Measurements from ENCODE around the gene KHDRBS2. TPM values are rescaled to one million over a fixed set of nuclear protein-coding genes. Genes with fewer than 3 reads are reported as not detected.

KHDRBS2 gene
- total RNA-seq, 1 donor from 2014 or later, result 0.17 TPM

DNA sequence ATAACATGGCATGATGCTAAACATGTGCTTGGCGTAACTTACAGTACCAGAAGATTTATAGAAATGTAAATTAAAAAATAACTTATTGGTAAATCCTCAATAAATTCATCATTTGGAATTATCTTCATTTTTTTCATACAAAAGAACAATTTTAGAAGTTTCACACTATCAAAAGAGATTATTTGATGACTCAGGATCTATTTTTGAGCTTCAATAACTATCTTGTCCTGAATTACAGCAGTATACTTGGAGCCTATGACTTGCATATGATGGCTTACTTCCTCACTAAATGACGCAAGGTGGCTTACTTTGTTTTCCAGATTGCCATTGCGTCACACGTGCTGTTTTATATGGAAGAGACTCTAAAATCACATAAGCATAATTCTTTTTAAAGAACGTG is 49.2 kb downstream of the KHDRBS2 start:
- no peak for DNase-seq (ENCODE audit: low read depth)
- TF ChIP-seq, protein P1, sequence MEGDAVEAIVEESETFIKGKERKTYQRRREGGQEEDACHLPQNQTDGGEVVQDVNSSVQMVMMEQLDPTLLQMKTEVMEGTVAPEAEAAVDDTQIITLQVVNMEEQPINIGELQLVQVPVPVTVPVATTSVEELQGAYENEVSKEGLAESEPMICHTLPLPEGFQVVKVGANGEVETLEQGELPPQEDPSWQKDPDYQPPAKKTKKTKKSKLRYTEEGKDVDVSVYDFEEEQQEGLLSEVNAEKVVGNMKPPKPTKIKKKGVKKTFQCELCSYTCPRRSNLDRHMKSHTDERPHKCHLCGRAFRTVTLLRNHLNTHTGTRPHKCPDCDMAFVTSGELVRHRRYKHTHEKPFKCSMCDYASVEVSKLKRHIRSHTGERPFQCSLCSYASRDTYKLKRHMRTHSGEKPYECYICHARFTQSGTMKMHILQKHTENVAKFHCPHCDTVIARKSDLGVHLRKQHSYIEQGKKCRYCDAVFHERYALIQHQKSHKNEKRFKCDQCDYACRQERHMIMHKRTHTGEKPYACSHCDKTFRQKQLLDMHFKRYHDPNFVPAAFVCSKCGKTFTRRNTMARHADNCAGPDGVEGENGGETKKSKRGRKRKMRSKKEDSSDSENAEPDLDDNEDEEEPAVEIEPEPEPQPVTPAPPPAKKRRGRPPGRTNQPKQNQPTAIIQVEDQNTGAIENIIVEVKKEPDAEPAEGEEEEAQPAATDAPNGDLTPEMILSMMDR (IDR thresholded peaks at IDR 0.05; ENCODE audit: insufficient read depth, low read length, poor library complexity, severe bottlenecking), result no peak
- H3K36me3 ChIP-seq (ENCODE audit: control insufficient read depth, insufficient read depth, low read length), result no peaks in the 10 kb centered on the region
- no peak overlapping the region for H3K4me3 ChIP-seq (ENCODE audit: low read depth, low read length)
- no peaks in the 10 kb centered on the region for H3K27me3 ChIP-seq (ENCODE audit: control insufficient read depth, insufficient read depth, low read length)

DNA sequence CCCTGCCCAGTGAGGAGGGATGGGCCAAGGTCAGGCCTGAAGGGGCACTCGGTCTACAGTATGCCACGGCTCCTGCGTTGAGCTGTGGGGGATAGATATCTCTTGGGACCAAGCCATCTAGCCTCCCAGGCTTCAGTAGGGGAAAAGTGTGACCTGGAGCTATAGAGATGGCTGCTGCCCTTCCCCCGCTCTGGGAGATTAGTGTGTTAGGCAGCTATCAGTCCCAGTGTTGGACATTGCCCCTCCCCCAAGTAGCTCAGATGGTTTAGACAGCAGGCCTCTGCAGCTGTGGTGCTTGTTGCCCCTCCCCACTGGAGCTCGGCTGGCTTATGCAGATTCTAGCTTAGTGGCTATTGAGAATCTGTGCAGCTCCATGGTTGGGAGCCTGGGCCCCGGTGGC is 56.8 kb downstream of the KHDRBS2 start:
- Histone ChIP-seq H3K4me3 (ENCODE audit: low read depth, low read length) (no peak overlapping the region), H3K27me3 (ENCODE audit: control insufficient read depth, insufficient read depth, low read length) (no peaks in the 10 kb centered on the region), H3K36me3 (ENCODE audit: control insufficient read depth, insufficient read depth, low read length) (no peaks in the 10 kb centered on the region)
- DNase-seq (ENCODE audit: low read depth), result no peak
- TF ChIP-seq, protein P1 (IDR thresholded peaks at IDR 0.05; ENCODE audit: insufficient read depth, low read length, poor library complexity, severe bottlenecking), result no peak

DNA sequence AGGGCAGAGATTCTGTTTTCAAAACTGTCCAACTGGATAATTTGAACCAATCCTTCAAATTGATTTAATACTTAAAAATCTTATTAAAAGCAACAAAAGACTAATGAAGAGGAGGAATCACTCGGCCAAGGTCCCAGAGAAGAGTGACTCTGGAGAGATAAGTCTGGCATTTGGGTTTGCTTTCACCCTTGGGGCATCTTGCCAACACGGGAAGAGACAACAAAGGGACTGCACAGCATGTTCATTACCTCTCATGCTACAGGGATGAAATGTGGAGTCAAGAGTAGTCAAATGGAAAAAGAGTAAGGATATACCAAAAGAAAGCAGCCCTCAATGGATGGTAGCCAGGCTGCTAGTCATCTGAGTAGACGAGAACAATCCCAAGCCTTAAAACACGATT is 68.2 kb downstream of the KHDRBS2 start:
- DNase-seq (ENCODE audit: low read depth), result no peak
- TF ChIP-seq, protein P1 (IDR thresholded peaks at IDR 0.05; ENCODE audit: insufficient read depth, low read length, poor library complexity, severe bottlenecking), result no peak
- H3K36me3 ChIP-seq (ENCODE audit: control insufficient read depth, insufficient read depth, low read length), result no peaks in the 10 kb centered on the region
- no peaks in the 10 kb centered on the region for H3K27me3 ChIP-seq (ENCODE audit: control insufficient read depth, insufficient read depth, low read length)
- H3K4me3 ChIP-seq (ENCODE audit: low read depth, low read length), result no peak overlapping the region

DNA sequence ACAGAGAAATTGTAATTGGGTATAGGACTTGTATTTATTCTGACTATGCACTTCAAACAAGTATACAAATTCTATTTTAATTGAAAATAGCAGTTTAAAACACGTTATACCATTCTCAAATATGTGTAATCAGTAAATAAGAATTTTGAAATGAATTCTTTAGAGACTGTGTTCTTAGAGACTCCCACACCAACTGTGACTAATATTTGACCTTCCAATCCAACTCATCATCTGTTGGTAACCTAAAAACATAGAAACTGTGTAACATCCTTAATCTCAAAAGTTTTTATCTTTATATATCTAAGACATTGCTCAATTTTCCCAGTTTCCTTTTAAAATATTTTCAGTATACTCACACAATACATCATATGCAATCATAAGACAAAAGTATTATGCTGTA is 83.9 kb downstream of the KHDRBS2 start:
- Histone ChIP-seq H3K36me3 (ENCODE audit: control insufficient read depth, insufficient read depth, low read length) (no peaks in the 10 kb centered on the region), H3K4me3 (ENCODE audit: low read depth, low read length) (no peak overlapping the region), H3K27me3 (ENCODE audit: control insufficient read depth, insufficient read depth, low read length) (no peaks in the 10 kb centered on the region)
- no peak for DNase-seq (ENCODE audit: low read depth)
- TF ChIP-seq, protein P1 (IDR thresholded peaks at IDR 0.05; ENCODE audit: insufficient read depth, low read length, poor library complexity, severe bottlenecking), result no peak

DNA sequence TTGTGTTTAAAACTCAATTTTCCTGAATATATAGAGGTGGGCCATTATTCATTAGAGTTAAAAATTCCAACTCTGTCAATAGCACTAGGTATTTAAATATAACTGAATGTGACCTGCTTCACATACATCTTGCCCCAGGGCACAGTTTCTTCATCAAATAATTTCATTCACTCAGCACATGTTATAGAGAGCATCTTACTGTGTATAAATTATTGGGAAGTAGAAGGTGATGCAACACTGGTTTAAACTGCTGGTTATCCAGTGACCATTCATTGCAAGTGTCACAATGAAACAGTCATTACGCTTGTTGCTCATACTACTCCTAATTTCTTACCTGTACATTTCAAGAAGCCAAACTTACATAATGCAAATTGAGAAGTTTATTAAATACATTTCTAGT is 93.4 kb downstream of the KHDRBS2 start:
- no peak overlapping the region for H3K4me3 ChIP-seq (ENCODE audit: low read depth, low read length)
- no peaks in the 10 kb centered on the region for H3K27me3 ChIP-seq (ENCODE audit: control insufficient read depth, insufficient read depth, low read length)
- H3K36me3 ChIP-seq (ENCODE audit: control insufficient read depth, insufficient read depth, low read length), result no peaks in the 10 kb centered on the region
- TF ChIP-seq, protein P1 (IDR thresholded peaks at IDR 0.05; ENCODE audit: insufficient read depth, low read length, poor library complexity, severe bottlenecking), result no peak
- no peak for DNase-seq (ENCODE audit: low read depth)

DNA sequence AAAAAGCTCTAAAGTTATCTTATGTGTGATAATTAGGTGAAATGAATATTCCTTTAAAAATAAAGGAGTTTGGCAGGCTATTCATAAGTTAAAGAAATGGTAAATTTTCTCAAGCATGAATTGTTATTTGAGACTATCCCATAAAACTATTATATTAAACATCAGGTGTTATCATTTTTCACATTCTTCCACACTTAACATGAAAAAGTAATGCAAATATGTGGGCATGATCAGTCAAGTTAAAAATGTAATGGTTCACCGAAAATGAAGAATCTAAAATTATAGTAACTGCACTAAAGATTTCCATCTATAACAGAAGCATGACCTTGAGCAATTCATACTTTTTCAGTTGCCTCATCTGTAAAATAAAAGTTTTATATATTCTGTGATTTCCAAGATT is 110.8 kb downstream of the KHDRBS2 start:
- Histone ChIP-seq H3K36me3 (ENCODE audit: control insufficient read depth, insufficient read depth, low read length) (no peaks in the 10 kb centered on the region), H3K27me3 (ENCODE audit: control insufficient read depth, insufficient read depth, low read length) (no peaks in the 10 kb centered on the region), H3K4me3 (ENCODE audit: low read depth, low read length) (no peak overlapping the region)
- DNase-seq (ENCODE audit: low read depth), result no peak
- TF ChIP-seq, protein P1 (IDR thresholded peaks at IDR 0.05; ENCODE audit: insufficient read depth, low read length, poor library complexity, severe bottlenecking), result no peak
